ENCODE data around the gene NAA15.

- no peak for TF ChIP-seq BACH1 (IDR thresholded peaks at IDR 0.05; ENCODE audit: low read length)
- TF ChIP-seq JUND (IDR thresholded peaks at IDR 0.05; ENCODE audit: low read length) = no peak
- TF ChIP-seq CTCF (IDR thresholded peaks at IDR 0.05; ENCODE audit: control extremely low read depth in 1 of 3, insufficient read depth in 1 of 3, low read depth in 1 of 3, low read length in 3 of 3) = no peak
- TF ChIP-seq POLR2A (IDR thresholded peaks at IDR 0.05; ENCODE audit: control extremely low read depth in 1 of 2, low read depth in 2 of 2, low read length in 2 of 2) = no peak
- TF ChIP-seq MAX (IDR thresholded peaks at IDR 0.05) = no peak
Measured at GRCh38 chr4:139441029-139441428, 139.7 kb downstream of the NAA15 start.

Measured in H1 (cell line).